Naive thymus-derived CD8-positive, alpha-beta T cell (primary cell): ENCODE measurements around the gene FAM83C. TPM values are rescaled to one million over a fixed set of nuclear protein-coding genes. Genes with fewer than 3 reads are reported as not detected.
A peak's percentile ranks its signal among the peaks of the same experiment; 100 is the strongest.
"Not testable (repeated sequence)": the region's sequence is repeated elsewhere in the genome, so short reads cannot be mapped to it uniquely, and the experiment has no call there.

Experiments
- ATAC-seq, 2 donors: fragments of 150-1000 bp; cut with Tn5 transposase in 1 of 2; sonication (Bioruptor Pico), chemical (Tn5 transposase) in 1 of 2; 1 replicate in 1 of 2; 2 replicates in 1 of 2; pipeline ENCODE4 v1.10.0; 2021; ENCODE audit warnings: mild to moderate bottlenecking in 2 of 2, moderate library complexity in 2 of 2
- POLR2A ChIA-PET: fragments of 350-600 bp; sonication (Branson Sonifier 250); formaldehyde crosslinking; loops from one replicate; lab custom pipeline; 2021; ENCODE audit warnings: antibody characterized with exemption; lab: Charles Lee
- DNase-seq, 10 donors: peaks; one replicate each; pipeline versions ENCODE4 v3.0.0 to v3.0.0-alpha.2; 2020 to 2022
- H3K27ac Mint-ChIP-seq, 10 donors: one replicate each; pipeline ENCODE4 v1.8.0; 2020 to 2022; ENCODE audit warnings: mild to moderate bottlenecking in 10 of 10, mixed read lengths in 10 of 10, moderate library complexity in 4 of 10, inconsistent platforms in 1 of 10
- H3K27me3 Mint-ChIP-seq, 5 donors: one replicate each; pipeline ENCODE4 v1.8.0; 2021 to 2022; ENCODE audit warnings: mixed read lengths in 5 of 5
- H3K36me3 Mint-ChIP-seq, 3 donors: one replicate each; pipeline ENCODE4 v1.8.0; 2020 to 2022; ENCODE audit warnings: mixed read lengths in 3 of 3, mild to moderate bottlenecking in 2 of 3, inconsistent platforms in 1 of 3
- H3K4me1 Mint-ChIP-seq, 4 donors: one replicate each; pipeline ENCODE4 v1.8.0; 2021 to 2022; ENCODE audit warnings: mixed read lengths in 4 of 4
- H3K4me3 Mint-ChIP-seq, 10 donors: one replicate each; pipeline ENCODE4 v1.8.0; 2020 to 2022; ENCODE audit warnings: mild to moderate bottlenecking in 10 of 10, mixed read lengths in 10 of 10, moderate library complexity in 6 of 10, inconsistent platforms in 1 of 10
- H3K9me3 Mint-ChIP-seq, 9 donors: one replicate each; pipeline ENCODE4 v1.8.0; 2020 to 2022; ENCODE audit warnings: mixed read lengths in 9 of 9, mild to moderate bottlenecking in 3 of 9, inconsistent platforms in 1 of 9, moderate library complexity in 1 of 9
- polyA plus RNA-seq, 3 donors: library from polyadenylated mRNA; unstranded; fragments of 300-500 nt; fragmentation: Illumina TruSeq; gene quantifications; one replicate each; pipeline ENCODE4 v1.2.3, GENCODE V29; 2021
- total RNA-seq, 8 experiments: library from RNA in 2 of 8; stranded (reverse) in 2 of 8; gene quantifications; one replicate each; pipeline ENCODE4 v1.2.3 and lab custom pipeline; 2021 to 2026

FAM83C gene
- total and polyA plus RNA-seq, 5 experiments from 2014 or later, result not detected

- POLR2A ChIA-PET, result interaction anchor here (1.1 kb wide), 1 partner anchor 14 kb away, joined by 4 read pairs; no protein-coding TSS in a partner anchor
- H3K9me3 Mint-ChIP-seq, result no peaks in the 10 kb centered on the region
- peak overlapping the region in 4 of 10 donors; percentile 19 to 84 (median 78) for H3K27ac Mint-ChIP-seq
- peaks cover 0 to 41% (median 2%) of the 10 kb centered on the region in 3 donors for H3K36me3 Mint-ChIP-seq
- DNase-seq, result no peak
- H3K4me1 Mint-ChIP-seq, result peaks cover 3 to 22% (median 14%) of the 10 kb centered on the region in 4 donors
- H3K27me3 Mint-ChIP-seq, result no peaks in the 10 kb centered on the region
- H3K4me3 Mint-ChIP-seq, result no peak overlapping the region
- no peak for ATAC-seq
Measured at GRCh38 chr20:35263532-35264341, 28.5 kb downstream of the FAM83C start.

- Mint-ChIP-seq H3K27ac (peak overlapping the region in 3 of 10 donors; percentile 30 to 84 (median 82)), H3K4me1 (peaks cover 3 to 21% (median 15%) of the 10 kb centered on the region in 4 donors), H3K36me3 (peaks cover 0 to 44% (median 5%) of the 10 kb centered on the region in 3 donors)
- DNase-seq, H3K4me3 Mint-ChIP-seq, H3K27me3 Mint-ChIP-seq, POLR2A ChIA-PET, ATAC-seq, H3K9me3 Mint-ChIP-seq: not testable (repeated sequence)
Measured at GRCh38 chr20:35262731-35263531, 29.3 kb downstream of the FAM83C start.

DNA sequence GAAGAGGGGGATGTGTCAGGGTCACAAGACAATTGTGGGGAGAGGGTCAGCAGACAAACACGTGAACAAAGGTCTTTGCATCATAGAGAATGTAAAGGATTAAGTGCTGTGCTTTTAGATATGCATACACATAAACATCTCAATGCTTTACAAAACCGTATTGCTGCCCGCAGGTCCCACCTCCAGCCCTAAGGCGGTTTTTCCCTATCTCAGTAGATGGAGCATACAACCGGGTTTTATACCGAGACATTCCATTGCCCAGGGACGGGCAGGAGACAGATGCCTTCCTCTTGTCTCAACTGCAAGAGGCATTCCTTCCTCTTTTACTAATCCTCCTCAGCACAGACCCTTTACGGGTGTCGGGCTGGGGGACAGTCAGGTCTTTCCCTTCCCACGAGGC lies 29.9 kb downstream of the FAM83C start:
- POLR2A ChIA-PET, ATAC-seq, DNase-seq, H3K9me3 Mint-ChIP-seq, H3K27me3 Mint-ChIP-seq, H3K4me3 Mint-ChIP-seq: not testable (repeated sequence)
- Mint-ChIP-seq H3K4me1 (peaks cover 2 to 15% (median 13%) of the 10 kb centered on the region in 4 donors), H3K36me3 (peaks cover 0 to 39% (median 5%) of the 10 kb centered on the region in 3 donors), H3K27ac (peak overlapping the region in 1 of 10 donors; percentile 31)

DNA sequence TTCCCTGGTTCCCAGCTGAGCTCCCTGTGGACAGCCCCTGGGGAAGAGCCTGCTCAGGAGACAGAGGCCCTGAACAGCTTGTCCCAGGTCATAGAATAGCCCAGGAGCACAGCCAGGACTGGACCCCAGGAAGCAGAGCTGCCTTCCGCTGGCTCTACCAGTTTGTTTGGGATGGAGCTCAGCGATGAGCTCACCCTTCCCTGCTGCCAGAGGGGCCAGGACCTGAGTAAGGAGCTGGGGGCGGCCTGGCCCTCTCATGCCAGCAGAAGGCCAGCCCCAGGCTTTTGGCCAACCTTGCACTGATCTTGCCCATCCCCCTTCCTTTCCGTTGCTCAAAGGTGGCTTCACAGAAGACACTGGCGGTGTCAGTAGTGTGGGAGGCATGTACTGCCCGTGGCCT lies 31.8 kb downstream of the FAM83C start:
- Mint-ChIP-seq H3K36me3 (peaks cover 0 to 36% (median 4%) of the 10 kb centered on the region in 3 donors), H3K9me3 (no peaks in the 10 kb centered on the region), H3K27me3 (no peaks in the 10 kb centered on the region), H3K27ac (no peak overlapping the region), H3K4me1 (peaks cover 2 to 12% (median 10%) of the 10 kb centered on the region in 4 donors), H3K4me3 (no peak overlapping the region)
- POLR2A ChIA-PET, result interaction anchor here (0.5 kb wide), 1 partner anchor 97 kb away, joined by 4 read pairs; no protein-coding TSS in a partner anchor
- DNase-seq (no peak), ATAC-seq (no peak)

DNA sequence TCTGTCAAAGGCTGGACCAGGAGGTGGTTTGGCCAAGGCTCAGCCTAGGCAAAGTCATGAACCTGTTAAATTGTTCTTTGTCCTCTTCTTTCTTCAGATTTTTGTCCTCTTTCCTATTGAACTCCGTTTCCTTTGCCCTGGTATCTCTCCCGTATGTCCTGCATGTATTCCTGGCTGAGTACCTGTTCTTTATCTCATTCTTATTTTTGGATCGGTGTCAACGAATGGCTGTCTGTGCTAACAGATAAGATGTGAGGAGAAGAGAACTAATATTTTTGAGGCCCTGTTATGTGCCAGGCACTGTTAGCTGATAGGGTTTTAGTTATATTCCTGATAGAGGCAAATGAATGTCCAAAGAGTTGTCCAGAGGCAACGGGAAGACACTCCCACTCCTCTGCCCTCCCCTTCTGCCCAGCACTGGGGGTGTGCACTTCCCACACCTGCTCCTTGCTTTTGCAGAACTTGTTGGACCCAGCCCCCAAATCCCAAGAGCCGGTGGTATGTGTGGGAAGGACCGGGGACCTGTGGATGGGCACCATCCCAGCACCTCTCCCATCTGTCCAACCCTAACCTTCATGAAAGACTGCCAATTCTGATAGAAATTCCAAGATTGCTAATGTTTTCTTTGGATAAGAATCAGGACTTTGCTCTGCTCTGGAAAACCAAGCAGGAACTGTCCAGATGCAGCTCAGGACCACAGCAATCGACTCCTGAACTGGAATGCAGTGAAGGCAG lies 34.9 kb downstream of the FAM83C start:
- DNase-seq, result no peak
- Mint-ChIP-seq H3K4me1 (peaks cover 4 to 13% (median 8%) of the 10 kb centered on the region in 4 donors), H3K27me3 (no peaks in the 10 kb centered on the region), H3K9me3 (no peaks in the 10 kb centered on the region), H3K4me3 (no peak overlapping the region), H3K27ac (no peak overlapping the region), H3K36me3 (peaks cover 0 to 33% (median 6%) of the 10 kb centered on the region in 3 donors)
- POLR2A ChIA-PET, result no interaction called here
- no peak for ATAC-seq

DNA sequence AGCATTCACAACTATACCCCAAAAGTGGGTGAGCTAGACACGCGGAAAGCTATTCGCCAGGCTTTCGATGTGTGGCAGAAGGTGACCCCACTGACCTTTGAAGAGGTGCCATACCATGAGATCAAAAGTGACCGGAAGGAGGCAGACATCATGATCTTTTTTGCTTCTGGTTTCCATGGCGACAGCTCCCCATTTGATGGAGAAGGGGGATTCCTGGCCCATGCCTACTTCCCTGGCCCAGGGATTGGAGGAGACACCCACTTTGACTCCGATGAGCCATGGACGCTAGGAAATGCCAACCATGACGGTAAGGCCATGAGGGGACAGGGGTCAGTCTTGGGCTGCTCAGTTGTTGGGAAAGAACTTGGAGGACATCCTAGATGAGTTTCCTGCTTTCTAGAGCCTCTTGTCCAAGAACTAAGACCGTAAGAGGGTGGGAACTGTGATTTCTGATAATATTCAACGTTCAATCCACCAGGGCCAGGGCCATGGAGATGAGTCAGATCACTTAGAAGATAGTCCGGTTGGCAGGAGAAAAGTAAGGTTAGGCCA lies 37.7 kb downstream of the FAM83C start:
- H3K9me3 Mint-ChIP-seq, result no peaks in the 10 kb centered on the region
- H3K36me3 Mint-ChIP-seq, result peaks cover 0 to 28% (median 6%) of the 10 kb centered on the region in 3 donors
- ATAC-seq, result no peak
- no peak for DNase-seq
- H3K27me3 Mint-ChIP-seq, result no peaks in the 10 kb centered on the region
- peaks cover 17 to 35% (median 29%) of the 10 kb centered on the region in 4 donors for H3K4me1 Mint-ChIP-seq
- no peak overlapping the region for H3K4me3 Mint-ChIP-seq
- POLR2A ChIA-PET, result interaction anchor here (0.5 kb wide), 1 partner anchor 150 kb away, joined by 3 read pairs; no protein-coding TSS in a partner anchor
- peak overlapping the region in 3 of 10 donors; percentile 53 to 74 (median 71) for H3K27ac Mint-ChIP-seq

- H3K9me3 Mint-ChIP-seq, result no peaks in the 10 kb centered on the region
- ATAC-seq, result no peak
- H3K4me1 Mint-ChIP-seq, result peaks cover 15 to 33% (median 29%) of the 10 kb centered on the region in 4 donors
- H3K27me3 Mint-ChIP-seq, result no peaks in the 10 kb centered on the region
- peaks cover 0 to 19% (median 3%) of the 10 kb centered on the region in 3 donors for H3K36me3 Mint-ChIP-seq
- H3K4me3 Mint-ChIP-seq, result no peak overlapping the region
- POLR2A ChIA-PET, result interaction anchor here (0.9 kb wide), 1 partner anchor 26 kb away, joined by 3 read pairs; no protein-coding TSS in a partner anchor
- peak overlapping the region in 9 of 10 donors; percentile 52 to 97 (median 60) for H3K27ac Mint-ChIP-seq
- DNase-seq, result no peak
Measured at GRCh38 chr20:35253010-35253409, 39.2 kb downstream of the FAM83C start.

- H3K9me3 Mint-ChIP-seq, DNase-seq, H3K27me3 Mint-ChIP-seq: not testable (repeated sequence)
- Mint-ChIP-seq H3K4me1 (peaks cover 16 to 33% (median 29%) of the 10 kb centered on the region in 4 donors), H3K36me3 (peaks cover 0 to 19% (median 3%) of the 10 kb centered on the region in 3 donors), H3K4me3 (peak overlapping the region in 9 of 10 donors; percentile 22 to 80 (median 65)), H3K27ac (peak overlapping the region; percentile 91 to 99 (median 96))
- ATAC-seq, result peak in 1 of 2 donors; percentile 32
- POLR2A ChIA-PET, result interaction anchor here (0.6 to 1.0 kb wide), 2 partner anchors 19 to 25 kb away, joined by 3 to 5 read pairs; partner anchors contain the start of gene MMP24OS
Measured at GRCh38 chr20:35252598-35252997, 39.6 kb downstream of the FAM83C start.

GRCh38 chr20:35252037-35252461 lies 40.2 kb downstream of the FAM83C start:
- Mint-ChIP-seq H3K27ac (peak overlapping the region; percentile 91 to 99 (median 96)), H3K4me1 (peaks cover 19 to 33% (median 29%) of the 10 kb centered on the region in 4 donors), H3K9me3 (no peaks in the 10 kb centered on the region), H3K4me3 (peak overlapping the region; percentile 22 to 80 (median 65)), H3K36me3 (peaks cover 0 to 16% (median 2%) of the 10 kb centered on the region in 3 donors), H3K27me3 (no peaks in the 10 kb centered on the region)
- peak; percentile 91 to 95 for ATAC-seq
- peak in 5 of 10 donors; percentile 37 to 70 (median 57) for DNase-seq
- POLR2A ChIA-PET, result interaction anchor here (0.6 to 1.2 kb wide), 3 partner anchors 19 to 26 kb away, joined by 3 to 5 read pairs (median 4); partner anchors contain the start of gene MMP24OS

GRCh38 chr20:35251613-35251940 lies 40.6 kb downstream of the FAM83C start:
- Mint-ChIP-seq H3K27me3 (no peaks in the 10 kb centered on the region), H3K36me3 (peaks cover 0 to 17% (median 2%) of the 10 kb centered on the region in 3 donors), H3K4me3 (peak overlapping the region in 8 of 10 donors; percentile 9 to 72 (median 57)), H3K4me1 (peaks cover 19 to 33% (median 29%) of the 10 kb centered on the region in 4 donors), H3K9me3 (no peaks in the 10 kb centered on the region), H3K27ac (peak overlapping the region; percentile 91 to 99 (median 96))
- POLR2A ChIA-PET, result interaction anchor here (0.7 to 1.2 kb wide), 4 partner anchors 23 to 159 kb away, joined by 3 to 5 read pairs (median 4); partner anchors contain the start of gene MMP24OS
- no peak for ATAC-seq
- peak in 1 of 10 donors; percentile 13 for DNase-seq
